GM12872 (cell line): Measurements from ENCODE around the gene CRYBB1.

ENCODE experiments used
- TF ChIP-seq, protein P1 (sequence below): IDR thresholded peaks from 3 replicates; pipeline ENCODE4 v1.5.1; 2011; ENCODE audit warnings: low read depth, mild to moderate bottlenecking, low read length, moderate library complexity; ENCODE audit not compliant: insufficient read depth

CRYBB1 gene

DNA sequence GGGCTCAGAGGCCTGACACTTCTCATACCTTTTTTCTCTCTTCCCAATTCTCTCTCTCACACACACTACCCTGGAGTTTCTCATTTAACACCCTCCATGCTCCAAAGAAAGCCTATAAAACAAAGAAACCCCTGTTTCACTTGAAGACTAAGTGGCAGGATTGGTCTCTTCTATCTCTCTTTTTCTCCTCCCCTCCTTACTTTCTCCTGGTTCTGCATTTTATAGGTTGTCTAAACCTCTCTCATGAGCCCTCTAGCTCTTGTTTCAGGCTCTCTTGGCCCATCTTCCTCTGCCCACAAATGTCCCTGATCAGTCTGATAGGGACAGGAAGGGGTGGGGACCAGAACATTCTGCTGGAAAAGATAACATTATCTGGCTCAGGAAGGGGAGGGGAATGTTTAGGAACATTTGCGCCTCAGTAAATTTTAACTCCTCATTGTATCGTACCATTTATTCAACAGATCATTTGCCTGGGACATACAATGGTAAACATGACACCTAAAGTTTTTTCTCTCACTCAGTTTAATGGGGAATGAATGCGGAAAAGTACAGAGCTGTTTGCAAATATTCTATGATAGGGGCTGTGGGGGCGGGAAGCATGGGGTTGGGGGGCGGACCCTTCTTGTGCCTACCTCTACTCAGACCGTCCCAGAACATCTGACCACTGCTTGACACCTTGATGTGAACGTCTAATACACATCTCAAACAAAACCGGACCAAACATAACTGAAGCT lies 14.8 kb upstream of the CRYBB1 start:
- TF ChIP-seq, protein P1, sequence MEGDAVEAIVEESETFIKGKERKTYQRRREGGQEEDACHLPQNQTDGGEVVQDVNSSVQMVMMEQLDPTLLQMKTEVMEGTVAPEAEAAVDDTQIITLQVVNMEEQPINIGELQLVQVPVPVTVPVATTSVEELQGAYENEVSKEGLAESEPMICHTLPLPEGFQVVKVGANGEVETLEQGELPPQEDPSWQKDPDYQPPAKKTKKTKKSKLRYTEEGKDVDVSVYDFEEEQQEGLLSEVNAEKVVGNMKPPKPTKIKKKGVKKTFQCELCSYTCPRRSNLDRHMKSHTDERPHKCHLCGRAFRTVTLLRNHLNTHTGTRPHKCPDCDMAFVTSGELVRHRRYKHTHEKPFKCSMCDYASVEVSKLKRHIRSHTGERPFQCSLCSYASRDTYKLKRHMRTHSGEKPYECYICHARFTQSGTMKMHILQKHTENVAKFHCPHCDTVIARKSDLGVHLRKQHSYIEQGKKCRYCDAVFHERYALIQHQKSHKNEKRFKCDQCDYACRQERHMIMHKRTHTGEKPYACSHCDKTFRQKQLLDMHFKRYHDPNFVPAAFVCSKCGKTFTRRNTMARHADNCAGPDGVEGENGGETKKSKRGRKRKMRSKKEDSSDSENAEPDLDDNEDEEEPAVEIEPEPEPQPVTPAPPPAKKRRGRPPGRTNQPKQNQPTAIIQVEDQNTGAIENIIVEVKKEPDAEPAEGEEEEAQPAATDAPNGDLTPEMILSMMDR, result no peak

DNA sequence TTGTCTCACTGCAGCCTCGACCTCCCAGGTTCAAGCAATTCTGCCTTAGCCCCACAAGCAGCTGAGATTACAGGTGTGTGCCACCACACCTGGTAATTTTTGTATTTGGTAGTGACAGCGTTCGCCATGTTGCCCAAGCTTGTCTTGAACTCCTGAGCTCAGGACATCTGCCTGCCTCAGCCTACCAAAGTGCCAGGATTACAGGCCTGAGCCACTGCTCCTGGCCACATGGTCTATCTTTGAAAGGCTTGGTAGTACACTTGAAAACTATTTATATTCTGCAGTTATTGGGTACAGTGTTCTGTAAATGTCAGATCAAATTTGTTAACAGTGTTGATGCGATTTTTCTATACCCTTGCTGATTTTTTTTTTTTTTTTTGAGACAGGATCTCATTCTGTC lies 13.5 kb upstream of the CRYBB1 start:
- TF ChIP-seq, protein P1, result no peak

DNA sequence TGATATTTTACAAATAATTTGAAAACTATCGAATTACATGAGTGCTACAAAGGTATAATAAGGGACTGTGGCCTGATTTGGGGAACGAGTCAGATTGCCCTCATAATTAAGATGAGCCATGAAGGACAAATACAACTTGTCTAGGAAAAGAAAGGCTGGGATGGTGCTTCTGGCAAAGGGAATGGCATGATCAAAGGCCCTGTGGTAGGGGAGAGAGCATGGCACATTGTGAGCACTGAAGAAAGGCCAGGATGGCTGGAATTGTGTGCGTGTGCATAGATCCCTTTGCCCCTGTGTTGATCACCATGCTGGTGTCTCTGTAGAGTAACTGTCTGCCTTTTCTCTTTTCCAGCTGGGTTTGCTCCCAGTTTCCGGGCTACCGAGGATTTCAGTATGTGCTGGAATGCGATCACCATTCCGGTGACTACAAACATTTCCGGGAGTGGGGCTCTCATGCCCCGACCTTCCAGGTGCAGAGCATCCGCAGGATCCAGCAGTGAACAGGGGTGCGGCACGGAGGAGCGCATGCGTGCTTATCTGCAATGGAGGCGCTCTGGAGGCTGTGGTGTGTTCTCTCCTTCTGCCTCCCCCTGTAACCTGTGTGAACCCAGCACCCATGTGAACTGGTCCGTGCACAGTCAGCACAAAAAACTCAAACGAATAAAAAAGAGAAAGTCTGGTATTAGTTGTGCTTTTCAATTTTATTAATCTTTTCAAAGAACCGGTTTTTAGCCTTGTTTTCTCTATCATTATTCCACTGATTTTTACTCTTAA lies 12.3 kb upstream of the CRYBB1 start:
- TF ChIP-seq, protein P1, result no peak

DNA sequence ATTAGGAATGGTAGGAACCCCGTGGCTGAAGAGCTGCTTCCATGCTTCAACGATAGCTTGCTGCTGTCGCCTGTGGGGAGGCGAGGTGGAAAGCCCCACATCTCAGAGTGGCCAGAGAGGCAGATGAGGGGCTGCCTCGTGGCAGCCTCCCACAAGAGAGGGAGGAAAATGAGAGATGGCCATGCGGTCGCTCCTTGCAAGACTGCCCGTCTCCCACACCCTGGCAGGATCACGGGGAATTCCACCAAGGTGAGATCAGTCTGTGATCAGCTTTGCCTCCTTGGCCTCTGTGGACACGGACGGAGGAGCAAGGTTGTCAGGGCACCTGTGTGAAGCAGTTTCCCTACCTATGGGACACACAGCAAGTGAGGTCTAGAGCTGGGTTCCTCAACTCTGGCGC lies 7.0 kb upstream of the CRYBB1 start:
- TF ChIP-seq, protein P1, result no peak

DNA sequence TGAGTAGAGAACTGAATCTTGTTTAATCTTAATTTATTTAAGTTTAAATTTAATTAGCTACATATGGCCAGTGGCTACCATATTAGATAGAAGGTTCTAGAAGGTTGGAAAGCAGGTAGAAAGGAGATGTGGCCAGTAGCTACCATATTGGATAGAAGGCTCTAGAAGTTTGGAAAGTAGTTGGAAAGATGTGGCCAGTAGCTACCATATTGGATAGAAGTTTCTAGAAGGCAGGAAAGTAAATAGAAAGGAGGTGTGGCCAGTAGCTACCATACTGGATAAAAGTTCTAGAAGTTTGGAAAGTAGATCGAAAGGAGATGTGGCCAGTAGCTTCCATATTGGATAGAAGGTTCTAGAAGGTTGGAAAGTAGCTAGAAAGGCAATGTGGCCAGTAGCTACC lies 6.2 kb upstream of the CRYBB1 start:
- TF ChIP-seq, protein P1, result no peak

DNA sequence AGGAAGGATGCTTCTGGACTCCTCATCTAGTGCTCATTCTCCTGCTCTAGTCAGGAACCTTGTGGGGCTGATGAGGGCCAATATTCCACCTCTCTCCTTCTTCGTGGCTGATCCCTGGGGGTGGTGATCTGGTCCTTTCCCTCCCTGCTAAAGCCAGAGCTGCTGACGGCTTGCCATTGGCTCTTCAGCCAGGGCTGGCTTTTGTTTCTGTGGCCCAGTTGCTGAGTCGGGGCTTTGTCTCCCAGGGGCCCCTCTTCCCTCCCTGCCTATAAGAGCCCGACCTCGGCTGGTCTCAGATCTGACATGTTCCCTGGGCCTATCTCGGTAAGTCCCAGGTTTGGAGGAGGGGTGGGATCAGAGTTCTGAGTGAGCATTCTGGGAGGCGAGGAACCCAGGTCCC lies 3.8 kb upstream of the CRYBB1 start, which contains the start of gene CRYBA4:
CRYBA4 (plus strand) TSS at position 301 of the 400 bp plus-strand sequence. CDS start 634 bp downstream, outside the sequence.
- TF ChIP-seq, protein P1, result no peak

DNA sequence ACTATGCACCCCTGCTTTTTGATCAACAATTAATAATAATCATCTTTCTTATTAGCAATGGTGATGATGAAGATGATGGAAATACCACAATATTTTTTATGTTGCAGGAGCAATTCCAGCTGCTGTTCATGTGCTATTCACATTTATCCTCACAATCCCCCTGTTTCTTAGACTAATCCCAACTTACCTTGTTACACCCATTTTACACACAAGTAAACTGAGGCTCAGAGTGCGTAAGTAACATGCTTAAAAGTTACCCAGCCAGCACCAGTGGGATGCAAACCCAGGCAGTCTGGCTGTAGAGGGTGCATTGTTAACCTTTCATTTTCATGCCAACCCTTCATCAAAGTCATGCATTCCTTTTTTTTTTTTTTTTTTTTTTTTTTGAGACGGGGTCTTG lies 2.4 kb upstream of the CRYBB1 start:
- TF ChIP-seq, protein P1, result no peak
